Type B pancreatic cell (in vitro differentiated cells): ENCODE measurements around the gene RAC3. TPM values are rescaled to one million over a fixed set of nuclear protein-coding genes. Genes with fewer than 3 reads are reported as not detected.

Experiments
- DNase-seq: peaks from one replicate; pipeline ENCODE4 v3.0.0; 2021; ENCODE audit warnings: mixed read lengths; ENCODE audit not compliant: unreplicated experiment; ENCODE audit errors: extremely low spot score
- H3K27ac Mint-ChIP-seq: 2 replicates; pipeline ENCODE4 v1.8.0; 2021; ENCODE audit warnings: mild to moderate bottlenecking, mixed read lengths
- H3K27me3 Mint-ChIP-seq: 2 replicates; pipeline ENCODE4 v1.8.0; 2021; ENCODE audit warnings: mixed read lengths
- H3K36me3 Mint-ChIP-seq: 2 replicates; pipeline ENCODE4 v1.8.0; 2021; ENCODE audit warnings: mixed read lengths
- H3K4me1 Mint-ChIP-seq: one replicate; pipeline ENCODE4 v1.8.0; 2021; ENCODE audit warnings: mixed read lengths; ENCODE audit not compliant: unreplicated experiment
- H3K4me3 Mint-ChIP-seq: 2 replicates; pipeline ENCODE4 v1.8.0; 2021; ENCODE audit warnings: mild to moderate bottlenecking, mixed read lengths
- H3K9me3 Mint-ChIP-seq: 2 replicates; pipeline ENCODE4 v1.8.0; 2021; ENCODE audit warnings: mixed read lengths
- CTCF ChIP-seq: fragments of 200-600 bp; sonication (generic); conservative IDR thresholded peaks from 2 replicates; pipeline ENCODE4 v1.5.0; 2021; ENCODE audit warnings: antibody characterized with exemption, mild to moderate bottlenecking
- total RNA-seq: library from RNA; stranded (reverse); gene quantifications from 2 replicates; pipeline ENCODE4 v1.2.1, GENCODE V29; 2021; ENCODE audit warnings: low replicate concordance

The RAC3 gene
- total RNA-seq, 1 donor from 2014 or later: 51.7 TPM

GRCh38 chr17:82073446-82073845 lies 42.0 kb downstream of the RAC3 start:
- no peak for DNase-seq
- no peaks in the 10 kb centered on the region for H3K36me3 Mint-ChIP-seq
- H3K27me3 Mint-ChIP-seq: peaks cover 15% of the 10 kb centered on the region
- H3K4me1 Mint-ChIP-seq: no peaks in the 10 kb centered on the region
- H3K4me3 Mint-ChIP-seq: no peak overlapping the region
- H3K9me3 Mint-ChIP-seq: no peaks in the 10 kb centered on the region
- peak overlapping the region; percentile 61 for H3K27ac Mint-ChIP-seq
- TF ChIP-seq CTCF: no peak

DNA sequence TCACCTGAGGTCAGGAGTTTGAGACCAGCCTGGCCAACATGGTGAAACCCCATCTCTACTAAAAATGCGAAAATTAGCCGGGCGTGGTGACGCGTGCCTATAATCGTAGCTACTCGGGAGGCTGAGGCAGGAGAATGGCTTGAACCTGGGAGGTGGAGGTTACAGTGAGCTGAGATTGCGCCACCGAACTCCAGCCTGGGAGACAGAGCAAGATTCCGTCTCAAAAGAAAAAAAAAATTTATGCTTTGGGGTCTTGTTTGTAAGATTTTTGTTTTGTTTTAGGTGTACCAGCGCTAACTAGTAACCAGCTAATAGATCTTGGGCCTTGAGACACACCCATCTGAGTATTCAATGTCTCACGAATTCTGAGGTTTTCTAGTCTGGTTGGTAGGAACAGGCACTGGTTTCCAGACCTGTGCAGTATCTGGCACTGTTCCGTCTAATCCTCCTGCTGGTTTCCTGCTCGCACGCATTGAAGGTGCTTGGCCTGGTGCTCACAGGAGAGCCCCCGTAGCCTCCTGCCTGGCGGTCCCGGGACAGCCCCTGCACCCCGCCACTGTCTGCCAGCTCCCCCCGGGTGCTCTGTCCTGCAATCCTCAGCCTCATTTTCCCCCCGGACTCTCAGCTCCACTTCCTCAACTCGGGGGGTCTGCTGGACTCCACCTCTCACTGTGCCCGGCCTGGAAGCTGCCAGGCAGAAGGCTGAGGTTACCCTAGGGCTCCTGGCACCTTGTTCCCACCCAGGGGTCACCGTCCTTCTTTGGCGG lies 44.7 kb downstream of the RAC3 start:
- Mint-ChIP-seq H3K36me3 (no peaks in the 10 kb centered on the region), H3K4me1 (no peaks in the 10 kb centered on the region), H3K4me3 (no peak overlapping the region), H3K27me3 (peaks cover 15% of the 10 kb centered on the region), H3K9me3 (no peaks in the 10 kb centered on the region), H3K27ac (peak overlapping the region; percentile 43)
- DNase-seq: no peak
- TF ChIP-seq CTCF: no peak

DNA sequence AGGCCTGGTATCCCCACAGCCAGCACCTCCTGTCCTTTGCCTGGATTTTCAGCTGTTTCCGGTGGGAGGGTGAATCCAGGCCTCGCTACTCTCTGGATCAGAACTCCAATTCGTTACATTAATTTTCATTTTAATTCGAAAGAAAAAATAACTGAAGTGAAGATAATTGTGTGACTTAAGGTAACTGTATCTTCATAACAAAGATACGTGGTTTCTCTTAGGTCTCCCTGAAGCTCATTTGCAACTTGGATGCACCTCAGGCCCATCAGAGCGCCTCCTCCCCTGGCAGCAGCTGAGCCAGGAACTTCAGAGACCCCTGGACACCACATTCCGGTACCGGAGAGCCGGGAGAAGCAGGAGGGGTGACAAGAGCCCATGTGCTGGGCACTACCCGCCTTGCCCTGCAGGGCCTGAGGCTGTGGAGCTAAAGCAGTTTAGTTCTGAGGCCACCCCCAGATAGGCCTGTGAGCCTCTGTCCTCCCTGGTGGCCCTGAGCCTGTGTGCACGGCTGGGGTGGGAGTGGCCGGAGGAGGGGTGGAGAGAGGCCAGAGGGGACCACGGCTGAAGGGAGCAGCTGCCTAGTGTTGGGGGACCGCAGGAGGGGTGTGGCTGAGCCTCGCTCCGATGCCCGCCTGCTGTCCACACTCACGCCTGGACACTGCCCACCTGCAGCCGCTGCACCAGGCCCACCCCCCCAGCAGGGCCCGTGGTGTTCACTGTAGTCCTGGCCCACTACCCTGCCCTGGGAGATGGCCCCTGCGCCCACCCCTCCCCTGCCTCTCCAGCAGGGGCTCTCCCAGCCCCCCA lies 45.5 kb downstream of the RAC3 start:
- H3K9me3 Mint-ChIP-seq: no peaks in the 10 kb centered on the region
- H3K4me3 Mint-ChIP-seq: no peak overlapping the region
- no peak for DNase-seq
- H3K4me1 Mint-ChIP-seq: no peaks in the 10 kb centered on the region
- H3K27ac Mint-ChIP-seq: peak overlapping the region; percentile 43
- TF ChIP-seq CTCF: no peak
- H3K27me3 Mint-ChIP-seq: peaks cover 15% of the 10 kb centered on the region
- H3K36me3 Mint-ChIP-seq: no peaks in the 10 kb centered on the region

GRCh38 chr17:82077617-82078358 lies 46.3 kb downstream of the RAC3 start:
- H3K27me3 Mint-ChIP-seq: peaks cover 11% of the 10 kb centered on the region
- no peak for TF ChIP-seq CTCF
- DNase-seq: no peak
- H3K27ac Mint-ChIP-seq: no peak overlapping the region
- H3K4me3 Mint-ChIP-seq: no peak overlapping the region
- no peaks in the 10 kb centered on the region for H3K36me3 Mint-ChIP-seq
- H3K4me1 Mint-ChIP-seq: no peaks in the 10 kb centered on the region
- no peaks in the 10 kb centered on the region for H3K9me3 Mint-ChIP-seq

- no peaks in the 10 kb centered on the region for H3K9me3 Mint-ChIP-seq
- H3K4me3 Mint-ChIP-seq: no peak overlapping the region
- H3K27ac Mint-ChIP-seq: no peak overlapping the region
- peaks cover 9% of the 10 kb centered on the region for H3K27me3 Mint-ChIP-seq
- no peak for TF ChIP-seq CTCF
- H3K4me1 Mint-ChIP-seq: no peaks in the 10 kb centered on the region
- no peaks in the 10 kb centered on the region for H3K36me3 Mint-ChIP-seq
- no peak for DNase-seq
Observed at GRCh38 chr17:82078433-82078832, 47.0 kb downstream of the RAC3 start.
